EH (cell line): ENCODE data around the gene FKBP11.
A peak's percentile ranks its signal among the peaks of the same experiment; 100 is the strongest.

Experiments used
- DNase-seq: peaks from one replicate; pipeline ENCODE4 v3.0.0-alpha.2; 2015; ENCODE audit warnings: low read depth

The FKBP11 gene

GRCh38 chr12:48925304-48926011 lies at the start of gene FKBP11:
FKBP11 (minus strand) TSS chr12:48925492; CDS start chr12:48925428, 64 bp downstream.
- DNase-seq: peak; percentile 68

- DNase-seq: peak; percentile 46
These were observed 48.8 kb upstream of the FKBP11 start for GRCh38 chr12:48973941-48974673.

GRCh38 chr12:48973531-48973930 lies 48.2 kb upstream of the FKBP11 start:
- no peak for DNase-seq

GRCh38 chr12:48972952-48973483 lies 47.7 kb upstream of the FKBP11 start:
- DNase-seq: no peak

- peak; percentile 78 for DNase-seq
These were observed 47.1 kb upstream of the FKBP11 start for GRCh38 chr12:48972213-48972951.

GRCh38 chr12:48970702-48971334 lies 45.5 kb upstream of the FKBP11 start:
- no peak for DNase-seq

GRCh38 chr12:48969833-48970701 lies 44.8 kb upstream of the FKBP11 start:
- DNase-seq: no peak

- DNase-seq: no peak
These were observed 44.0 kb upstream of the FKBP11 start for GRCh38 chr12:48969160-48969771.

GRCh38 chr12:48968467-48968866 lies 43.2 kb upstream of the FKBP11 start:
- DNase-seq: no peak

- no peak for DNase-seq
These were observed 42.7 kb upstream of the FKBP11 start for GRCh38 chr12:48967991-48968390.

GRCh38 chr12:48966177-48966895 lies 41.0 kb upstream of the FKBP11 start:
- DNase-seq: no peak

- peak; percentile 52 for DNase-seq
These were observed 40.1 kb upstream of the FKBP11 start for GRCh38 chr12:48965298-48965838.

GRCh38 chr12:48961801-48962200 lies 36.5 kb upstream of the FKBP11 start:
- DNase-seq: peak; percentile 45

- peak; percentile 19 for DNase-seq
These were observed 36.0 kb upstream of the FKBP11 start for GRCh38 chr12:48961331-48961730.

GRCh38 chr12:48960834-48961233 lies 35.5 kb upstream of the FKBP11 start:
- no peak for DNase-seq

GRCh38 chr12:48958049-48958388 lies 32.7 kb upstream of the FKBP11 start:
- no peak for DNase-seq

- DNase-seq: peak; percentile 93
These were observed 32.1 kb upstream of the FKBP11 start, which contains the start of gene ARF3 for GRCh38 chr12:48957141-48958048. ARF3 (minus strand) TSS chr12:48957487; CDS start chr12:48941095, 16,392 bp downstream.
